C4-2B (cell line): ENCODE data around the gene ZNF414.

Experiments used
- H3K27ac ChIP-seq: fragments of 450-650 bp; 2 replicates; pipeline ENCODE4 v1.5.1; 2017
- ZFX ChIP-seq: fragments of 450-650 bp; IDR thresholded peaks from 2 replicates; pipeline ENCODE4 v1.6.1; 2017
- TF ChIP-seq, protein P1 (sequence below): fragments of 450-650 bp; conservative IDR thresholded peaks from 2 replicates; pipeline ENCODE4 v1.5.1; 2017; ENCODE audit warnings: mild to moderate bottlenecking

ZNF414 gene

DNA sequence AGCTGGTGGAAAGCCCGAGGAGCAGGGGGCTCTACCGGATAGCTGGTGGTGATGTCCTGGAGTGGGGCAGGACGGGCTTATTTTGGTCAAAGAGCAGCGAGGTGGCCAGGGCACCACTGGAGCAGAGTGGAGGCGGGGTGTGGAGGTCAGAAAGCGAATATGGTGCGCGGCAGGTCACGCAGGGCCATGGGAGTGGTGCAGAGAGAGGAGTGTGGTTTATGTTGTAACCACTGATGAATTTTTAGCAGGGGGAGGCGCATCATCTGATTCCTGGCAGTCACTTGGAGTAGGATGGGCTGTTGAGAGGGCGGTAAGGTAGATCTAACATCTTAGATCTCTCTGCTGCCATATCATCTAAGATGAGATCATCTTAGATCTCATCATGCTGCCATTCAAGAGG, 1.4 kb upstream of the ZNF414 start:
- TF ChIP-seq, protein P1, sequence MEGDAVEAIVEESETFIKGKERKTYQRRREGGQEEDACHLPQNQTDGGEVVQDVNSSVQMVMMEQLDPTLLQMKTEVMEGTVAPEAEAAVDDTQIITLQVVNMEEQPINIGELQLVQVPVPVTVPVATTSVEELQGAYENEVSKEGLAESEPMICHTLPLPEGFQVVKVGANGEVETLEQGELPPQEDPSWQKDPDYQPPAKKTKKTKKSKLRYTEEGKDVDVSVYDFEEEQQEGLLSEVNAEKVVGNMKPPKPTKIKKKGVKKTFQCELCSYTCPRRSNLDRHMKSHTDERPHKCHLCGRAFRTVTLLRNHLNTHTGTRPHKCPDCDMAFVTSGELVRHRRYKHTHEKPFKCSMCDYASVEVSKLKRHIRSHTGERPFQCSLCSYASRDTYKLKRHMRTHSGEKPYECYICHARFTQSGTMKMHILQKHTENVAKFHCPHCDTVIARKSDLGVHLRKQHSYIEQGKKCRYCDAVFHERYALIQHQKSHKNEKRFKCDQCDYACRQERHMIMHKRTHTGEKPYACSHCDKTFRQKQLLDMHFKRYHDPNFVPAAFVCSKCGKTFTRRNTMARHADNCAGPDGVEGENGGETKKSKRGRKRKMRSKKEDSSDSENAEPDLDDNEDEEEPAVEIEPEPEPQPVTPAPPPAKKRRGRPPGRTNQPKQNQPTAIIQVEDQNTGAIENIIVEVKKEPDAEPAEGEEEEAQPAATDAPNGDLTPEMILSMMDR = no peak
- no peak for TF ChIP-seq ZFX

DNA sequence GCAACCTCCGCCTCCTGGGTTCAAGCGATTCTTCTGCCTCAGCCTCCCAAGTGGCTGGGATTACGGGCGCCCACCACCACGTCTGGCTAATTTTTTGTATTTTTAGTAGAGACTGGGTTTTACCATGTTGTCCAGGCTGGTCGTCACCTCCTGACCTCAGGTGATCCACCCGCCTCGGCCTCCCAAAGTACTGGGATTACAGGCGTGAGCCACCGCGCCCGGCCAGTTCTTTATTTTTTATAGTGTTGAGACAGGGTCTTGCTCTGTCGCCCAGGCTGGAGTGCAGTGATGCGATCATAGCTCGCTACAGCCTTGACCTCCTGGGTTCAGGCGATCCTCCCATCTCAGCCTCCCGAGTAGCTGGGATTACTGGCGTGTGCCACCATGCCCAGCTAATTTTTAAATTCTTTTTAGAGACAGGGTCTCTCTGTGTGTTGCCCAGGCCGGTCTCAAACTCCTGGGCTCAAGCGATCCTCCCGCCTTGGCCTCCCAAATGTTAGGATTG, 590 bp upstream of the ZNF414 start:
- peak overlapping the region; percentile 89 for H3K27ac ChIP-seq

More for the DNA sequence above, 1.4 kb upstream of the ZNF414 start:
- no peak overlapping the region for H3K27ac ChIP-seq

DNA sequence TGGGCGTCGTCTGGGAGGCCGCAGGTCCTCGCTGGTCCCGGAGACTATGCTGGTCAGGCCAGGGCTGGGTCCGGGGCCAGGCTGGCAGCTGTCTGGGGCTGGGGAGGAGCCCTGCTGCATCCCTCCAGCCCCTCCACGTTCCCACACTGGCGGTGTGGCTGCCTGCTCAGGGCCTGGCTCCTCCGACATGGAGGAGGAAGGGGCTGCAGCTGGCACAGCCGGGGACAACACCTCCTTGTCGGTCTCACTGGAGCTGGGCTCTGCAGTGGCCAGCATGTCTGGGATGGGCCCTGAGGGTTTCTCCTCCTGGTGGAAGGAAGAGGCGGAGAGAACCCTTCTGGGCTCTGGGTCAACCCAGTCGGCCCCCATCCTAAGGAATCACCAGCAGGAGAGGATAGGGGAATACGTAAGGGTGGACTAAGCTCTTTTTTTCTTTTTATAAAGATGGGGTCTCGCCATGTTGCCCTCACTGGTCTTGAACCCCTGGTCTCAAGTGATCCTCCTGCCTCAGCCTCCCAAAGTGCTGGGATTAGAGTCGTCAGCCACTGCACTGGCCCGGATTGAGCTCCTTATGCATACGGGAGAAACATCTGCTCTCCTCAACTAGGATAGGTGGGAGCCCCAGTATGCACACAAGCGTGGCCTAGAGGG, 806 bp downstream of the ZNF414 start:
- H3K27ac ChIP-seq = peak overlapping the region; percentile 89
- TF ChIP-seq ZFX = no peak
- TF ChIP-seq, protein P1 = no peak

DNA sequence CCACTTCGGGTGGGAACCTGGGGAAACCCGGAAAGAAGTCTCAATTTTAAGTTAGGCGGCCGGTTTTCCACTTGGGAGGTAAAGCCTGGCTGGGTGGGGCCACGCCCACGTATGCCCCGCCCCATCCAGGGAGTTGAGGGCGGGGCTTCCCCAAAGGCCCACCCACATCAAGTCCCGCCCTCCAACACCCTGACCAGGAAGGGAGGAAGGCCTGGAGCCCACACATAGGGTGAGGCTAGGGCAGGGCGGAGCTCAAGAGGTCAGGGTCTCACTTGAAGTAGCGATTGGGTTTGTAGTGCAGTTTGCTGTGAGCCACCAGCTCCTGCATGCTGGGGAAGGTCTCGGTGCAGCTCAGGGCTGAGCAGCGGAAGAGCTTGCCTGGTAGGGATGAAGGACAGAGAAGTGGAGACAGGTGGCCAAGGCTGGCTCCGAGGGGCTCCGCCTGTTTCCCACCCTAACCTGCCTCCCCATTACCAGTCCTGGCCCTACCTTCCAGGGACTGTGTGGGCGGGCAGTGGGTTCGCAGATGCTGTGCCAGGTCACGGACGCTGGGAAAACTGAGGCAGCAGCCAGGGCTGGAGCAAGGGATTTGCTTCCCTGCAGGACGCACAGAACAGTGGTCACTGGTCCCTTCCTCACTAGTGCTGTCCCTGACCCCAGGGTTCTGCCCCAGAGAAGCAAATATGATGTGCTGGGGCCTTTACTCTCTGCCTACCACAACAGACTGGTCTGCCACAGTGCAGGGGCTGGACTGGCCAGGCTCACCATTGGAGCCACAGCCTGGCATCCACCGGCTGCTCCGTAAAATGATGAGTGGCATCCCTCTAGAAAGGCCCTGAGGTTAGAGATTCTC, 1.6 kb downstream of the ZNF414 start:
- H3K27ac ChIP-seq = peak overlapping the region; percentile 89
- TF ChIP-seq ZFX = no peak
- TF ChIP-seq, protein P1 = no peak

DNA sequence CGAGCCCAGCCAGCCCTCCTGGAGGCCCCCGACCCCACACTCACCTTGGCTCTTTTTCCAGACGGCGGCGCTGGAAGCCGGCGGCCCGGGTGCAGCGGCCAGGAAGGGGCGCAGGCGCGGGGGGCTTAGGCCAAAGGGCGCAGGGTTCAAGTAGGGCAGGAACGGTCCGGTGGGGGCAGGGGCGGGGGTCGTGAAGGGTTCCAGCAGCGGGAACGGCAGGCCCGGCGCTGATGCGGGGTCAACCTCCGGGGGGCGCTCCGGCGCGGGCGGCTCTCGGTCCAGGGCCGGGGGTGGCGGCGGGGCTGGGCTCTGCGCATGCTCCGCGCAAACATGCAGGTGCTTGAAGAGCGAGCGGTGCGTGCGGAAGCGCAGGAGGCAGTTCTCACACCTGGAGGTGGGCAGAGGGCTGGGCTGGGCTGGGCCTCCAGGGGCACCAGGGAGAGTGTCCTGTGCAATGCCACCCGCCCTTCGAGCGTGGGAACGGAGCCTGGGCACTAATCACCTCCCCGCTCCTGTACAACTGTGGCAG, 2.3 kb downstream of the ZNF414 start:
- H3K27ac ChIP-seq = no peak overlapping the region; the same call in 1 of the 2 replicates
- TF ChIP-seq, protein P1 = no peak
- TF ChIP-seq ZFX = no peak

DNA sequence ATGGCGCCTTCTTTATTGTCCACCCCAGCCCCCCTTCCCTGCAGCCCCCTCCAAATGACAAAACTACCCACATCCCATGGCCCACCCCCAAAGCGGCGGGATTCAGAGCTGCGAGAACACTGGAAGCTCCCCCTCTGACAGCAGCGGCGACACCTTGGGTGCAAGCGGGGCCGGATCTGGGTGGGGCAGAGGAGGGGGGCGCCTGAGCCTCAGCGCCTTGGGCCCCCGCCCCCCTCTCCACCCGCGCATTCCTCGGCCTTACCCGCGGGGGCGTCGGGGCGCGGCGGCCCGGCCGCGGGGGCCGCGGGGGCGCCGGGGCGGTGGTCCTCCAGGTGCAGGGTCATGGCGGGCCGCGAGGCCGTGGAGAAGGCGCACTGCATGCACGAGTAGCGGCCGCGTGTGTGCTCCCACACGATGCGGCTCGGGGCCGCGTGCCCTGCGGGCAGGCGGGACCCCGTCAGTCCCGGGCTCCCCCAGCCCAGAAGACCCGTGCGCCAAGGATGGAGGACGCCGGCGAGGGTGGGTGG, 3.3 kb downstream of the ZNF414 start:
- TF ChIP-seq ZFX = no peak
- TF ChIP-seq, protein P1 = no peak
- H3K27ac ChIP-seq = no peak overlapping the region

DNA sequence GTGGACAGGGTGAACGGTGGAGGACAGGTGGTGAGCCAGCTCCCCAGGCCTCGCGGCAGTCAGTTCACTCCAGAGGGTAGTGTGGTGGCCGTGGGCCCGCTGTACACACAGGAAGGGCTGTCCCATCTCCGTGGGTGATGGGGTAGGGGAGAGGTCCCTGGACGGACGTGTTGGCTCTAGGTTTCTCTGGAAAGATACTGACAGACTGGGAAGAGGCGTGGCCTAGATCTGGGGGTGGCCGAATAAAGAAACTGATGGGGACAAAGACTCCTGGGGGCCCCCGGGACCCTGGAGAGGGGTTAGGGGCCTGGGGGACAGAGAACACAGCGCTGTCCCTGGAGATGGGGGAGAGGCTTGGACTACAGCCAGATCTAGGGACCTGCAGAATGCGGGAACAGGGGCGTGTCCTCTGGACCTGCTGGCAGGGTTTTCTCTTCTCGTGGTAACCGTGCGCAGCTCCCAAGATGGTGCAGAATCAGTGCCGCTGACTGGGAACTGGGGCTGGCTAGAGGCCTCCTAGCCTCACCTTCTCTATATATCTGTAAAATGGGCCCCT, 7.5 kb downstream of the ZNF414 start:
- TF ChIP-seq, protein P1 = peak; percentile 72; the same call in 1 of the 2 replicates
- 0 out of 2 replicates have a peak, but pooled peaks have one; percentile 4 for TF ChIP-seq ZFX
- H3K27ac ChIP-seq = peak overlapping the region; percentile 59
